ENCODE data around the gene MROH7.

- TF ChIP-seq ZBTB49 (CRISPR knock-in tag; IDR thresholded peaks at IDR 0.05; ENCODE audit: borderline replicate concordance) = no peak
- TF ChIP-seq E2F8 (IDR thresholded peaks at IDR 0.05; ENCODE audit: low read depth, partially characterized antibody) = no peak
- TF ChIP-seq ZNF354B (CRISPR knock-in tag; IDR thresholded peaks at IDR 0.05) = no peak
- TF ChIP-seq IRF1 (CRISPR knock-in tag; IDR thresholded peaks at IDR 0.05; ENCODE audit: borderline replicate concordance) = no peak
- no peak for TF ChIP-seq SIX5 (IDR thresholded peaks at IDR 0.05; ENCODE audit: borderline replicate concordance in 1 of 2, insufficient read depth in 1 of 2, low read depth in 1 of 2, low read length in 2 of 2)
- no peak for TF ChIP-seq CTCF (IDR thresholded peaks at IDR 0.05 in 2 of 3, conservative IDR thresholded peaks at IDR 0.05 in 1 of 3; ENCODE audit: insufficient read depth in 2 of 3, low read depth in 1 of 3, low read length in 3 of 3)
- no peak for TF ChIP-seq ZNF586 (CRISPR knock-in tag; conservative IDR thresholded peaks at IDR 0.05)
- TF ChIP-seq SRSF1 (IDR thresholded peaks at IDR 0.05; ENCODE audit: low read depth, low read length) = no peak
- no peak for TF ChIP-seq POLR2A (conservative IDR thresholded peaks at IDR 0.05)
- no peak for TF ChIP-seq JUNB (CRISPR knock-in tag; conservative IDR thresholded peaks at IDR 0.05)
These were observed 1.2 kb upstream of the MROH7 start for GRCh38 chr1:54640361-54640760.
